CD14-positive monocyte (primary cell): ENCODE results near the gene VPS37B. TPM values are rescaled to one million over a fixed set of nuclear protein-coding genes. Genes with fewer than 3 reads are reported as not detected.
"Not testable (repeated sequence)": the region's sequence is repeated elsewhere in the genome, so short reads cannot be mapped to it uniquely, and the experiment has no call there.

Experiments used
- DNase-seq, 3 donors: peaks; one replicate each; pipeline ENCODE4 v3.0.0-alpha.2; 2011 to 2022
- H2AFZ ChIP-seq: 2 replicates; pipeline ENCODE4 v1.6.0; 2012; ENCODE audit warnings: mild to moderate bottlenecking, low read depth, low read length, inconsistent platforms; ENCODE audit not compliant: insufficient read depth, poor library complexity, severe bottlenecking
- H3K27ac ChIP-seq, 2 donors: 1 replicate in 1 of 2; 2 replicates in 1 of 2; pipeline ENCODE4 v1.5.1; 2012 to 2013; ENCODE audit warnings: low read length in 2 of 2, control low read depth in 1 of 2, inconsistent platforms in 1 of 2, low read depth in 1 of 2, mild to moderate bottlenecking in 1 of 2
- H3K27me3 ChIP-seq, 2 donors: one replicate each; pipeline versions ENCODE4 v1.6.0 to v1.6.1; 2011 to 2013; ENCODE audit warnings: low read length in 2 of 2; ENCODE audit not compliant: control insufficient read depth in 2 of 2, insufficient read depth in 2 of 2
- H3K36me3 ChIP-seq, 2 donors: replicated peaks in 1 of 2; 1 replicate in 1 of 2; 2 replicates in 1 of 2; pipeline versions ENCODE4 v1.5.1 to v1.6.1; 2012 to 2013; ENCODE audit warnings: low read length in 2 of 2, control low read depth in 1 of 2, inconsistent platforms in 1 of 2, mild to moderate bottlenecking in 1 of 2; ENCODE audit not compliant: insufficient read depth in 2 of 2, control insufficient read depth in 1 of 2
- H3K4me1 ChIP-seq, 2 donors: 1 replicate in 1 of 2; 2 replicates in 1 of 2; pipeline versions ENCODE4 v1.5.1 to v1.6.1; 2012 to 2013; ENCODE audit warnings: low read length in 2 of 2, control low read depth in 1 of 2, inconsistent platforms in 1 of 2, mild to moderate bottlenecking in 1 of 2, moderate library complexity in 1 of 2; ENCODE audit not compliant: insufficient read depth in 2 of 2, control insufficient read depth in 1 of 2
- H3K4me2 ChIP-seq: replicated peaks from 2 replicates; pipeline ENCODE3; 2012; ENCODE audit warnings: low read length, moderate library complexity, mild to moderate bottlenecking; ENCODE audit not compliant: poor library complexity, severe bottlenecking; ENCODE audit errors: extremely low read depth
- H3K4me3 ChIP-seq, 3 experiments: fragments of 200-600 bp in 1 of 3; sonication (generic) in 1 of 3; replicated peaks in 1 of 3; 1 replicate in 2 of 3; 2 replicates in 1 of 3; pipeline ENCODE4 v1.5.1; 2011 to 2013; ENCODE audit warnings: low read length in 3 of 3, mild to moderate bottlenecking in 3 of 3, control low read depth in 2 of 3, low read depth in 2 of 3, inconsistent platforms in 1 of 3, moderate library complexity in 1 of 3
- H3K79me2 ChIP-seq: 2 replicates; pipeline ENCODE4 v1.6.0; 2012; ENCODE audit warnings: mild to moderate bottlenecking, control low read depth, inconsistent platforms, low read length, moderate library complexity; ENCODE audit not compliant: insufficient read depth
- H3K9ac ChIP-seq: 2 replicates; pipeline ENCODE4 v1.6.0; 2017; ENCODE audit warnings: low read length, mild to moderate bottlenecking; ENCODE audit not compliant: insufficient read depth, poor library complexity, severe bottlenecking
- H3K9me3 ChIP-seq, 2 donors: replicated peaks in 1 of 2; 1 replicate in 1 of 2; 2 replicates in 1 of 2; pipeline versions ENCODE4 v1.5.1 to v1.6.1; 2012 to 2013; ENCODE audit warnings: low read length in 2 of 2, control low read depth in 1 of 2; ENCODE audit not compliant: control insufficient read depth in 1 of 2, insufficient read depth in 1 of 2
- H4K20me1 ChIP-seq: 2 replicates; pipeline ENCODE4 v1.6.0; 2012; ENCODE audit warnings: mild to moderate bottlenecking, low read length, control low read depth, moderate library complexity; ENCODE audit not compliant: insufficient read depth
- H3K27ac Mint-ChIP-seq, 7 donors: one replicate each; pipeline ENCODE4 v1.8.0; 2020; ENCODE audit warnings: mild to moderate bottlenecking in 7 of 7, mixed read lengths in 7 of 7, moderate library complexity in 6 of 7, inconsistent platforms in 2 of 7
- H3K27me3 Mint-ChIP-seq, 3 donors: one replicate each; pipeline ENCODE4 v1.8.0; 2021 to 2022; ENCODE audit warnings: low read depth in 3 of 3, mild to moderate bottlenecking in 3 of 3, mixed read lengths in 3 of 3, moderate library complexity in 3 of 3, inconsistent platforms in 1 of 3
- H3K36me3 Mint-ChIP-seq, 2 donors: one replicate each; pipeline ENCODE4 v1.8.0; 2020; ENCODE audit warnings: mixed read lengths in 2 of 2, inconsistent platforms in 1 of 2, mild to moderate bottlenecking in 1 of 2
- H3K4me1 Mint-ChIP-seq: one replicate; pipeline ENCODE4 v1.8.0; 2020; ENCODE audit warnings: mild to moderate bottlenecking, mixed read lengths
- H3K4me3 Mint-ChIP-seq, 2 donors: one replicate each; pipeline ENCODE4 v1.8.0; 2020; ENCODE audit warnings: mild to moderate bottlenecking in 2 of 2, mixed read lengths in 2 of 2, moderate library complexity in 1 of 2
- H3K9me3 Mint-ChIP-seq, 7 donors: one replicate each; pipeline ENCODE4 v1.8.0; 2020 to 2022; ENCODE audit warnings: mixed read lengths in 7 of 7, mild to moderate bottlenecking in 6 of 7, moderate library complexity in 6 of 7, inconsistent platforms in 2 of 7
- WGBS: methylation state at CpG from one replicate; pipeline ENCODE4 v1.1.5; 2013; ENCODE audit warnings: missing lambda C conversion rate; ENCODE audit not compliant: insufficient coverage; 5-methylcytosine and 5-hydroxymethylcytosine counted together
- intact Hi-C, 2 donors: fragments of 100-400 bp; cut with micrococcal nuclease; formaldehyde crosslinking; loops; one replicate each; pipeline versions ENCODE4 v1.15.0 to v1.15.1; 2023
- polyA plus RNA-seq, 3 donors: library from polyadenylated mRNA; depleted of rRNA in 1 of 3; unstranded in 2 of 3; stranded (reverse) in 1 of 3; fragments of 300-500 nt in 2 of 3; fragments of >200 nt in 1 of 3; fragmentation: Illumina TruSeq in 2 of 3; gene quantifications; 1 replicate in 2 of 3; 2 replicates in 1 of 3; pipeline ENCODE4 v1.2.3, GENCODE V29; 2012 to 2021
- TF ChIP-seq, protein P1 (sequence below): fragments of 200-600 bp; IDR thresholded peaks from one replicate; pipeline ENCODE4 v1.8.0; 2022; ENCODE audit warnings: antibody characterized with exemption, mild to moderate bottlenecking

Gene VPS37B
- polyA plus RNA-seq, 3 donors = 12.3 to 34.3 (median 16.4) TPM

DNA sequence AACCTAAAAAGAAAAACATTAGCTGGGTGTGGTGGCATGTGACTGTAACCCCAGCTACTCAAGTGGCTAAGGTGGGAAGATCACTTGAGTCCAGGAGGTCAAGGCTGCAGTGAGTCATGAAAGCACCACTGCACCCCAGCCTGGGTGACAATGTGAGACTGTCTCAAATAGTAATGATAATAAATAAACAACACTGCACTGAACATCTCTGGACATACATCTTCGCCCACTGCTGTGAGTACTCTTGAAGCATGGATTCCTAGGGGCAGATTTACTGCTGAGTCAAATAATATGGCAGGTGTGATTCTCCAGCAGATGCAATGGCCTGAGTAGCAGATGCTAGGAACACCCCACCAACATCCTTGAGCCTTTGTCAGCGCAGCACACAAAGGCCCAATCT lies 46.7 kb upstream of the VPS37B start:
- no peak overlapping the region for H2AFZ ChIP-seq
- H3K4me2 ChIP-seq = no peak overlapping the region
- H3K27ac ChIP-seq = no peak overlapping the region
- no peak overlapping the region for H3K9ac ChIP-seq
- intact Hi-C loops = no loop called here
- H3K4me1 ChIP-seq = peaks cover 25 to 29% of the 10 kb centered on the region in 2 donors
- no peaks in the 10 kb centered on the region for H4K20me1 ChIP-seq
- peak in 2 of 3 donors; percentile 31 to 35 for DNase-seq
- Mint-ChIP-seq H3K36me3 (peaks cover 0 to 1% of the 10 kb centered on the region in 2 donors), H3K27ac (peak overlapping the region in 2 of 7 donors; percentile 46 to 68), H3K4me1 (peaks cover 34% of the 10 kb centered on the region), H3K9me3 (peaks cover 0 to 2% (median under 1%) of the 10 kb centered on the region in 7 donors), H3K27me3 (peaks cover 2 to 3% (median 3%) of the 10 kb centered on the region in 3 donors), H3K4me3 (no peak overlapping the region)
- no peaks in the 10 kb centered on the region for H3K36me3 ChIP-seq
- no peaks in the 10 kb centered on the region for H3K9me3 ChIP-seq
- H3K27me3 ChIP-seq = no peaks in the 10 kb centered on the region
- no peak overlapping the region for H3K4me3 ChIP-seq
- WGBS = no CpG with 5 or more reads among the region's 2 CpGs
- no peaks in the 10 kb centered on the region for H3K79me2 ChIP-seq
- TF ChIP-seq, protein P1, sequence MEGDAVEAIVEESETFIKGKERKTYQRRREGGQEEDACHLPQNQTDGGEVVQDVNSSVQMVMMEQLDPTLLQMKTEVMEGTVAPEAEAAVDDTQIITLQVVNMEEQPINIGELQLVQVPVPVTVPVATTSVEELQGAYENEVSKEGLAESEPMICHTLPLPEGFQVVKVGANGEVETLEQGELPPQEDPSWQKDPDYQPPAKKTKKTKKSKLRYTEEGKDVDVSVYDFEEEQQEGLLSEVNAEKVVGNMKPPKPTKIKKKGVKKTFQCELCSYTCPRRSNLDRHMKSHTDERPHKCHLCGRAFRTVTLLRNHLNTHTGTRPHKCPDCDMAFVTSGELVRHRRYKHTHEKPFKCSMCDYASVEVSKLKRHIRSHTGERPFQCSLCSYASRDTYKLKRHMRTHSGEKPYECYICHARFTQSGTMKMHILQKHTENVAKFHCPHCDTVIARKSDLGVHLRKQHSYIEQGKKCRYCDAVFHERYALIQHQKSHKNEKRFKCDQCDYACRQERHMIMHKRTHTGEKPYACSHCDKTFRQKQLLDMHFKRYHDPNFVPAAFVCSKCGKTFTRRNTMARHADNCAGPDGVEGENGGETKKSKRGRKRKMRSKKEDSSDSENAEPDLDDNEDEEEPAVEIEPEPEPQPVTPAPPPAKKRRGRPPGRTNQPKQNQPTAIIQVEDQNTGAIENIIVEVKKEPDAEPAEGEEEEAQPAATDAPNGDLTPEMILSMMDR = no peak

DNA sequence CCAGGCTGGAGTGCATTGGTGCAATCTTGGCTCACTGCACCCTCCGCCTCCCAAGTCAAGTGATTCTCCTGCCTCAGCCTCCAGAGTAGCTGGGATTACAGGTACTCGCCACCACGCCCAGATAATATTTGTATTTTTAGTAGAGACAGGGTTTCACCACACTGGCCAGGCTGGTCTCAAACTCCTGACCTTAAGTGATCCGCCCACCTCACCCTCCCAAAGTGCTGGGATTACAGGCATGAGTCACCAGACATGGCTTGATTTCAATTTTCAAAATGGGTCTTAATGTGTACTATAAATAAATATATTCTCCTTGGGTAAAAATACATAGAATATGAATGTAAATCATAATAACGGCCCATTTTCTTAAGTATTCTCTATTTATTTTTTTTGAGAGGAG lies 45.4 kb upstream of the VPS37B start:
- DNase-seq, intact Hi-C loops: not testable (repeated sequence)

More for the DNA sequence above, 45.4 kb upstream of the VPS37B start:
- H3K36me3 ChIP-seq, H3K9ac ChIP-seq, H3K4me2 ChIP-seq, H3K27ac ChIP-seq, H3K27me3 ChIP-seq, H3K9me3 ChIP-seq, H3K27ac Mint-ChIP-seq, H3K36me3 Mint-ChIP-seq, H3K9me3 Mint-ChIP-seq, H2AFZ ChIP-seq, H3K4me3 Mint-ChIP-seq, H3K27me3 Mint-ChIP-seq, H3K79me2 ChIP-seq, H4K20me1 ChIP-seq, H3K4me3 ChIP-seq: not testable (repeated sequence)
- peaks cover 12 to 16% of the 10 kb centered on the region in 2 donors for H3K4me1 ChIP-seq
- no CpG with 5 or more reads among the region's 5 CpGs for WGBS
- peaks cover 24% of the 10 kb centered on the region for H3K4me1 Mint-ChIP-seq
